ENCODE measurements around the gene MLXIPL.

The MLXIPL gene

DNA sequence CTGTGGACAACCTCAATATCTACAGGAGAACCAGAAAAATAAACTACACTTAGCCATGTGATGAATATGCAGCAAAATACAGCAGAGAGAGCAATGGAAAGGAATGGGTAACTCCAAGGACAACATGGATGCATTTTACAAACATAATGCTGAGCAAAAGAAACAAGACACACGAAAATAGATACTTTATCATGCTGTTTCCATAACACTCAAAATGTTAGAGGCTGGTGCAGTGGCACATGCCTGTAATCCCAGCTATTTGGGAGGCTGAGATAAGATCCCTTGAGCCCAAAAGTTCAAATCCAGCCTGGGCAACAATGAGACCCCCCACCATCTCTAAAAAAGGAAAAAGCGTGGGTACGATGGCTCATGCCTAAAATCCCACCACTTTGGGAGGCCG, 75.1 kb downstream of the MLXIPL start:
- no peak for FAIRE-seq

DNA sequence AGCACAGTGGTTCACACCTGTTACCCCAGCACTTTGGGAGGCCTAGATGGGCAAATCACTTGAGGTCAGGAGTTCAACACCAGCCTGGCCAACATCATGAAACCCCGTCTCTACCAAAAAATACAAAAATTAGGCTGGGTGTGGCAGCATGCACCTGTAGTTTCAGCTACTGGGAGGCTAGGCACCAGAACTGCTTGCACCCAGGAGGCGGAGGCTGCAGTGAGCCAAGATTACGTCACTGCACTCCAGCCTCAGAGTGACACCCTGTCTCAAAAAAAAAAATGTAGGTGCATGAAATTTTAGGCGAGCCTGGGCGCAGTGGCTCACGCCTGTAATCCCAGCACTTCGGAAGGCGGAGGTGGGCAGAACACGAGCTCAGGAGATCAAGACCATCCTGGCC, 76.5 kb downstream of the MLXIPL start:
- no peak for FAIRE-seq
- no peak for DNase-seq (ENCODE audit: insufficient read length, low spot score)

More for the DNA sequence above, 75.1 kb downstream of the MLXIPL start:
- TF ChIP-seq, protein P1, sequence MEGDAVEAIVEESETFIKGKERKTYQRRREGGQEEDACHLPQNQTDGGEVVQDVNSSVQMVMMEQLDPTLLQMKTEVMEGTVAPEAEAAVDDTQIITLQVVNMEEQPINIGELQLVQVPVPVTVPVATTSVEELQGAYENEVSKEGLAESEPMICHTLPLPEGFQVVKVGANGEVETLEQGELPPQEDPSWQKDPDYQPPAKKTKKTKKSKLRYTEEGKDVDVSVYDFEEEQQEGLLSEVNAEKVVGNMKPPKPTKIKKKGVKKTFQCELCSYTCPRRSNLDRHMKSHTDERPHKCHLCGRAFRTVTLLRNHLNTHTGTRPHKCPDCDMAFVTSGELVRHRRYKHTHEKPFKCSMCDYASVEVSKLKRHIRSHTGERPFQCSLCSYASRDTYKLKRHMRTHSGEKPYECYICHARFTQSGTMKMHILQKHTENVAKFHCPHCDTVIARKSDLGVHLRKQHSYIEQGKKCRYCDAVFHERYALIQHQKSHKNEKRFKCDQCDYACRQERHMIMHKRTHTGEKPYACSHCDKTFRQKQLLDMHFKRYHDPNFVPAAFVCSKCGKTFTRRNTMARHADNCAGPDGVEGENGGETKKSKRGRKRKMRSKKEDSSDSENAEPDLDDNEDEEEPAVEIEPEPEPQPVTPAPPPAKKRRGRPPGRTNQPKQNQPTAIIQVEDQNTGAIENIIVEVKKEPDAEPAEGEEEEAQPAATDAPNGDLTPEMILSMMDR (IDR thresholded peaks at IDR 0.05; ENCODE audit: insufficient read depth, missing control alignments) = no peak
- DNase-seq (ENCODE audit: insufficient read length, low spot score) = no peak

DNA sequence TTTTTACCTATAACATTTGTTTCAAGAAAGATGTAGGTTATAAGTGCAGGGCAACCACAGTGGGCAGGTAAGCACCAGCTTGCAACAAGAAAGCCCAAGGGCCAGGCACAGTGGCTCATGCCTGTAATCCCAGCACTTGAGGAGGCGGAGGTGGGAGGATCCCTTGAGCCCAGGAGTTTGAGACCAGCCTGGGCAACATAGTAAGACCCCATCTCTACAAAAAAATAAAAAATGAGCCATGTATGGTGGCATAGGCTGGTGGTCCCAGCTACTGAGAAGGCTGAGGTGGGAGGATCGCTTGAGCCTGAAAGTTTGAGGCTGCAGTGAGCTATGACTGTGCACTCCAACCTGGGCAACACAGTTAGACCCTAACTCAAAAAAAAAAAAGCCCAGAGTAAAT, 79.6 kb downstream of the MLXIPL start:
- no peak for DNase-seq (ENCODE audit: insufficient read length, low spot score)
- no peak for FAIRE-seq
- TF ChIP-seq, protein P1 (IDR thresholded peaks at IDR 0.05; ENCODE audit: insufficient read depth, missing control alignments) = no peak

More for the DNA sequence above, 76.5 kb downstream of the MLXIPL start:
- TF ChIP-seq, protein P1 (IDR thresholded peaks at IDR 0.05; ENCODE audit: insufficient read depth, missing control alignments) = no peak
